ENCODE data around the gene GLYATL1. TPM values are rescaled to one million over a fixed set of nuclear protein-coding genes. Genes with fewer than 3 reads are reported as not detected.

GLYATL1 gene
- polyA plus RNA-seq, 2 of the 4 experiments (the other 2 are of a cell fraction): 0.10 TPM; not detected in 1

- ChIA-PET POLR2A (no interaction called here), CTCF (no interaction called here)
- H3K4me2 ChIP-seq: no peak overlapping the region
- no peaks in the 10 kb centered on the region for H3K4me1 ChIP-seq
- no peak overlapping the region for H3K27ac ChIP-seq
- H3K4me3 ChIP-seq: no peak overlapping the region
- FAIRE-seq: no peak
- no peak for DNase-seq (ENCODE audit: low read depth in 1 of 2, low spot score in 1 of 2)
- no peak for TF ChIP-seq ZSCAN20 (CRISPR knock-in tag; IDR thresholded peaks at IDR 0.05)
- WGBS (ENCODE audit: missing lambda C conversion rate): 2% methylated on average over 3 of the region's 3 CpGs
- ATAC-seq: no peak
- no peaks in the 10 kb centered on the region for H3K9me3 ChIP-seq
These were observed 9.9 kb downstream of the GLYATL1 start for GRCh38 chr11:58949184-58949583.

- FAIRE-seq (no peak), DNase-seq (ENCODE audit: low read depth in 1 of 2, low spot score in 1 of 2) (no peak), ATAC-seq (no peak)
- TF ChIP-seq ZC3H11A (IDR thresholded peaks at IDR 0.05): no peak
- no peak for TF ChIP-seq BCL3 (IDR thresholded peaks at IDR 0.05)
- TF ChIP-seq JUNB (IDR thresholded peaks at IDR 0.05): no peak
- TF ChIP-seq ATOH8 (CRISPR knock-in tag; IDR thresholded peaks at IDR 0.05; ENCODE audit: low read depth): no peak
- no peak for TF ChIP-seq BHLHE40 (IDR thresholded peaks at IDR 0.05; ENCODE audit: low read depth, low read length)
- TF ChIP-seq CTCF (IDR thresholded peaks at IDR 0.05): no peak
- TF ChIP-seq TFCP2L1 (CRISPR knock-in tag; IDR thresholded peaks at IDR 0.05): no peak
- no peak for TF ChIP-seq HOXB5 (CRISPR knock-in tag; IDR thresholded peaks at IDR 0.05)
- TF ChIP-seq CHD4 (IDR thresholded peaks at IDR 0.05; ENCODE audit: borderline replicate concordance): no peak
- TF ChIP-seq POLR2AphosphoS2 (conservative IDR thresholded peaks at IDR 0.05; ENCODE audit: low read length): no peak
- TF ChIP-seq PBX3 (IDR thresholded peaks at IDR 0.05): no peak
- Histone ChIP-seq H3K4me2 (no peak overlapping the region), H3K4me1 (no peaks in the 10 kb centered on the region), H3K4me3 (no peak overlapping the region), H3K9me3 (no peaks in the 10 kb centered on the region), H3K27ac (no peak overlapping the region)
- CTCF ChIA-PET: interaction anchor here (1.4 kb wide), 1 partner anchor 11 kb away, joined by 3 read pairs; no protein-coding TSS in a partner anchor
- POLR2A ChIA-PET: no interaction called here
- WGBS (ENCODE audit: missing lambda C conversion rate): 0% methylated on average over 5 of the region's 5 CpGs
These were observed 18.6 kb downstream of the GLYATL1 start for GRCh38 chr11:58957922-58958321.

- FAIRE-seq (no peak), ATAC-seq (peak in 1 of 2 experiments; percentile 55; a peak in 3 of 6 replicates), DNase-seq (ENCODE audit: low read depth in 1 of 2, low spot score in 1 of 2) (peak in 1 of 2 experiments; percentile 19)
- no peak overlapping the region for H3K27ac ChIP-seq
- H3K4me2 ChIP-seq: no peak overlapping the region
- no peaks in the 10 kb centered on the region for H3K9me3 ChIP-seq
- POLR2A ChIA-PET: no interaction called here
- TF ChIP-seq HOXB5 (CRISPR knock-in tag; IDR thresholded peaks at IDR 0.05) (no peak), NR3C1 (IDR thresholded peaks at IDR 0.05) (no peak), HES2 (IDR thresholded peaks at IDR 0.05) (no peak), JUN (IDR thresholded peaks at IDR 0.05) (no peak), GATA3 (IDR thresholded peaks at IDR 0.05; ENCODE audit: borderline replicate concordance) (no peak), CEBPB (IDR thresholded peaks at IDR 0.05) (no peak), ZC3H11A (IDR thresholded peaks at IDR 0.05) (no peak), EHF (CRISPR knock-in tag; IDR thresholded peaks at IDR 0.05) (no peak), ZFP36 (IDR thresholded peaks at IDR 0.05; ENCODE audit: borderline replicate concordance, partially characterized antibody) (no peak), ZNF302 (CRISPR knock-in tag; IDR thresholded peaks at IDR 0.05) (no peak), HEYL (CRISPR knock-in tag; IDR thresholded peaks at IDR 0.05) (no peak)
- CTCF ChIA-PET: interaction anchor here (0.7 to 1.4 kb wide), 3 partner anchors 12 to 413 kb away, joined by 3 read pairs; no protein-coding TSS in a partner anchor
- no peaks in the 10 kb centered on the region for H3K4me1 ChIP-seq
- no peak overlapping the region for H3K4me3 ChIP-seq
- WGBS (ENCODE audit: missing lambda C conversion rate): 9% methylated on average over 2 of the region's 2 CpGs
These were observed 19.2 kb downstream of the GLYATL1 start for GRCh38 chr11:58958500-58958899.

All from A549 (cell line).